Testis (tissue), 3 donors: Measurements from ENCODE around the gene SP2. TPM values are rescaled to one million over a fixed set of nuclear protein-coding genes. Genes with fewer than 3 reads are reported as not detected.

Experiments
- DNase-seq: peaks from one replicate; pipeline ENCODE4 v3.0.0-alpha.2; 2019
- H3K27ac ChIP-seq, 2 donors: fragments of 200-600 bp; sonication (generic); one replicate each; pipeline ENCODE4 v1.5.1; 2019
- H3K27me3 ChIP-seq: fragments of 200-600 bp; sonication (generic); one replicate; pipeline ENCODE4 v1.5.1; 2019
- H3K36me3 ChIP-seq: fragments of 200-600 bp; sonication (generic); one replicate; pipeline ENCODE4 v1.5.1; 2017; ENCODE audit warnings: low read depth; ENCODE audit errors: missing control alignments
- H3K4me1 ChIP-seq: fragments of 200-600 bp; sonication (generic); one replicate; pipeline ENCODE4 v1.5.1; 2019
- H3K4me3 ChIP-seq, 2 donors: fragments of 200-600 bp; sonication (generic); one replicate each; pipeline ENCODE4 v1.5.1; 2017 to 2019
- H3K9me3 ChIP-seq: fragments of 200-600 bp; sonication (generic); one replicate; pipeline ENCODE4 v1.5.1; 2017
- POLR2A ChIP-seq: fragments of 450-650 bp; IDR thresholded peaks from one replicate; pipeline ENCODE4 v1.6.1; 2017; ENCODE audit warnings: antibody characterized with exemption, mild to moderate bottlenecking, moderate library complexity
- WGBS, 2 donors: methylation state at CpG; one replicate each; pipeline ENCODE4 v1.1.5; 2018; 5-methylcytosine and 5-hydroxymethylcytosine counted together
- intact Hi-C: fragments of 100-400 bp; cut with DNase I; formaldehyde crosslinking; loops from one replicate; pipeline ENCODE4 v1.15.1; 2023; ENCODE audit warnings: low total_unique reads
- polyA plus RNA-seq: library from polyadenylated mRNA; stranded (reverse); fragments of 350-450 nt; fragmentation: Illumina TruSeq; extraction: RNeasy Lipid Tissue Mini Kit (QIAGEN cat#74804); gene quantifications from one replicate; pipeline ENCODE4 v1.2.3, GENCODE V29; 2014; ENCODE audit warnings: low read depth, low replicate concordance; ENCODE audit not compliant: insufficient read depth
- total RNA-seq, 2 donors: library from RNA; depleted of rRNA; stranded (reverse); fragments of >200 nt; gene quantifications; one replicate each; pipeline ENCODE4 v1.2.3, GENCODE V29; 2016
- TF ChIP-seq, protein P1 (sequence below), 3 experiments: fragments of 450-650 bp in 2 of 3; fragments of 200-600 bp in 1 of 3; sonication (generic) in 1 of 3; IDR thresholded peaks; one replicate each; pipeline ENCODE4 v1.5.1; 2016 to 2019; ENCODE audit warnings: antibody characterized with exemption in 3 of 3, mild to moderate bottlenecking in 2 of 3, moderate library complexity in 1 of 3

Gene SP2
- total and polyA plus RNA-seq, 3 donors from 2014 or later: 18.9 to 35.0 (median 23.5) TPM

DNA sequence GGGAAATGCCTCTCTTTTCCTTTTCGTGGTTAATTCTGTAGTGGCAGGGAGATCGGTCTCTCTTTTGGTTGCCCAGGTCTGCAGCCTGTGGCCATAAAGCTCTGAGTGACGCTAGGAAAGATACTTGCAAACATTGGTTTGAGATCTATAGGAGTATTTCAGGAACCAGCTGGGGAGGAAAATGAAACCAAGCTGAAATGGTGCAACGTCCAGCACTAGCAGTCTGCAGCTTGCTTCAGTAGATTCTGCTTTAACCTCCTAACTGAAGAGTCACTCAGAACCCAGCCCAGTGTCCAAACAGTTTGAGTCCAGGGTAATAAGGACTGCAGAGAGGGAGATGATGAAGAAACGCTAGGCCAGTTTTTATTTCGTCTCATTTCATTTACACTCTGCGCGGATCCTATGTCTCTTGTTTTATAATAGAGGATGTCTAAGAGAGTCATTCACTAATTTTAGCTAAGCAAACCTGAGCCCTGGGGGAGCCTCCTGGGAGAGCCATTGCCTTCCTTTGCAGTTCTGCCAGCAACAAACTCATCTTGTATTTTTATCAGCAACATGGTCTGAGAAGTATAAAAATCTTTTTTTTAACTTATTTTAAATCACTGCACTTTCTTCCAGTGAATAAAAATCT lies 12.0 kb downstream of the SP2 start:
- WGBS, 2 donors: 75 to 76% methylated on average over 8 of the region's 8 CpGs
- H3K27me3 ChIP-seq: no peaks in the 10 kb centered on the region
- H3K4me3 ChIP-seq: no peak overlapping the region
- TF ChIP-seq, protein P1, sequence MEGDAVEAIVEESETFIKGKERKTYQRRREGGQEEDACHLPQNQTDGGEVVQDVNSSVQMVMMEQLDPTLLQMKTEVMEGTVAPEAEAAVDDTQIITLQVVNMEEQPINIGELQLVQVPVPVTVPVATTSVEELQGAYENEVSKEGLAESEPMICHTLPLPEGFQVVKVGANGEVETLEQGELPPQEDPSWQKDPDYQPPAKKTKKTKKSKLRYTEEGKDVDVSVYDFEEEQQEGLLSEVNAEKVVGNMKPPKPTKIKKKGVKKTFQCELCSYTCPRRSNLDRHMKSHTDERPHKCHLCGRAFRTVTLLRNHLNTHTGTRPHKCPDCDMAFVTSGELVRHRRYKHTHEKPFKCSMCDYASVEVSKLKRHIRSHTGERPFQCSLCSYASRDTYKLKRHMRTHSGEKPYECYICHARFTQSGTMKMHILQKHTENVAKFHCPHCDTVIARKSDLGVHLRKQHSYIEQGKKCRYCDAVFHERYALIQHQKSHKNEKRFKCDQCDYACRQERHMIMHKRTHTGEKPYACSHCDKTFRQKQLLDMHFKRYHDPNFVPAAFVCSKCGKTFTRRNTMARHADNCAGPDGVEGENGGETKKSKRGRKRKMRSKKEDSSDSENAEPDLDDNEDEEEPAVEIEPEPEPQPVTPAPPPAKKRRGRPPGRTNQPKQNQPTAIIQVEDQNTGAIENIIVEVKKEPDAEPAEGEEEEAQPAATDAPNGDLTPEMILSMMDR (IDR thresholded peaks at IDR 0.05): no peak
- TF ChIP-seq POLR2A: no peak
- intact Hi-C loops: no loop called here
- H3K27ac ChIP-seq: no peak overlapping the region
- peaks cover 21% of the 10 kb centered on the region for H3K4me1 ChIP-seq
- no peaks in the 10 kb centered on the region for H3K36me3 ChIP-seq
- no peak for DNase-seq
- no peaks in the 10 kb centered on the region for H3K9me3 ChIP-seq

DNA sequence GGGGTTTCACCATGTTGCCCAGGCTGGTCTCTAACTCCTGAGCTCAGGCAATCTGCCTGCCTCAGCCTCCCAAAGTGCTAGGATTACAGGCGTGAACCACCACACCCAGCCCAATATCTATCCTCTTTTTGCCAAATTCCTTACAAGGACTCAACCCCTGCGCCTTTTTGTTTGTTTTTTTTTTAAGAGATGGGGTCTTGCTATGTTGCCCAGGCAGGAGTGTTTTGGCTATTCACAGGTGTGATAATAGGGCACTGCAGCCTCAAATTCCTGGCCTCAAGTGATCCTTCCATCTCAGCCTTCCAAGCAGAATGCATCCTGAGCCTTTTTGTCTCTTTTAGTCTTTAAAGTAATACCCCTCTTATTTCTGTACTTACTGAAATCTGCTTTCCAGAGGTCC lies 17.0 kb downstream of the SP2 start:
- WGBS, 2 donors: 89 to 94% methylated on average over 2 of the region's 2 CpGs
- DNase-seq: no peak
- no peaks in the 10 kb centered on the region for H3K27me3 ChIP-seq
- no peaks in the 10 kb centered on the region for H3K9me3 ChIP-seq
- H3K36me3 ChIP-seq: no peaks in the 10 kb centered on the region
- intact Hi-C loops: no loop called here
- H3K4me1 ChIP-seq: peaks cover 10% of the 10 kb centered on the region
- TF ChIP-seq POLR2A: no peak
- TF ChIP-seq, protein P1 (IDR thresholded peaks at IDR 0.05): no peak
- no peak overlapping the region for H3K4me3 ChIP-seq
- H3K27ac ChIP-seq: no peak overlapping the region

- Histone ChIP-seq H3K4me3 (no peak overlapping the region), H3K27me3 (no peaks in the 10 kb centered on the region), H3K36me3 (no peaks in the 10 kb centered on the region), H3K9me3 (no peaks in the 10 kb centered on the region), H3K27ac (no peak overlapping the region), H3K4me1 (peaks cover 10% of the 10 kb centered on the region)
- TF ChIP-seq, protein P1 (IDR thresholded peaks at IDR 0.05): no peak
- no peak for TF ChIP-seq POLR2A
- intact Hi-C loops: no loop called here
- WGBS, 2 donors: 46 to 66% methylated on average over 3 to 4 of the region's 4 CpGs
- DNase-seq: no peak
These were observed 18.4 kb downstream of the SP2 start for GRCh38 chr17:47914306-47914948.

- peak; percentile 45 for DNase-seq
- no peak for TF ChIP-seq POLR2A
- TF ChIP-seq, protein P1 (IDR thresholded peaks at IDR 0.05): no peak
- H3K27ac ChIP-seq: peak overlapping the region; percentile 39 to 74
- no peaks in the 10 kb centered on the region for H3K9me3 ChIP-seq
- H3K4me1 ChIP-seq: peaks cover 10% of the 10 kb centered on the region
- no peak overlapping the region for H3K4me3 ChIP-seq
- intact Hi-C loops: no loop called here
- H3K36me3 ChIP-seq: no peaks in the 10 kb centered on the region
- 52 to 63% methylated on average over 12 of the region's 12 CpGs for WGBS, 2 donors
- no peaks in the 10 kb centered on the region for H3K27me3 ChIP-seq
These were observed 19.9 kb downstream of the SP2 start for GRCh38 chr17:47915776-47916398.
